ENCODE results near the gene SEPTIN3.
A peak's percentile ranks its signal among the peaks of the same experiment; 100 is the strongest.
"Not testable (repeated sequence)": the region's sequence is repeated elsewhere in the genome, so short reads cannot be mapped to it uniquely, and the experiment has no call there.

Gene SEPTIN3

GRCh38 chr22:41943661-41944209 is 25.5 kb upstream of the SEPTIN3 start:
- CTCF ChIA-PET: no interaction called here
- POLR2A ChIA-PET: no interaction called here
- TF ChIP-seq LEF1 (IDR thresholded peaks at IDR 0.05; ENCODE audit: borderline replicate concordance): no peak
- DNase-seq (ENCODE audit: extremely low spot score): no peak

GRCh38 chr22:41946629-41947423 is 22.4 kb upstream of the SEPTIN3 start, which contains the start of gene CENPM:
TSS of gene CENPM (minus strand) at chr22:41947152. CDS start at chr22:41947076, 76 bp downstream.
- POLR2A ChIA-PET: interaction anchor here (0.6 to 2.4 kb wide), 57 partner anchors 9 to 717 kb away, joined by 3 to 18 read pairs (median 4); partner anchors contain the start of genes DESI1, NDUFA6, SMDT1 and SNU13

GRCh38 chr22:41947424-41948080 is 21.7 kb upstream of the SEPTIN3 start:
- DNase-seq (ENCODE audit: extremely low spot score): no peak
- no peak for TF ChIP-seq CTBP1 (IDR thresholded peaks at IDR 0.05; ENCODE audit: borderline replicate concordance)
- TF ChIP-seq LEF1 (IDR thresholded peaks at IDR 0.05; ENCODE audit: borderline replicate concordance): no peak
- TF ChIP-seq HDGF (IDR thresholded peaks at IDR 0.05; ENCODE audit: borderline replicate concordance): no peak
- no peak for TF ChIP-seq SUZ12 (IDR thresholded peaks at IDR 0.05)
- TF ChIP-seq SP1 (IDR thresholded peaks at IDR 0.05): no peak
- no peak for TF ChIP-seq NFRKB (IDR thresholded peaks at IDR 0.05)
- peak; percentile 62 for TF ChIP-seq ZNF384 (IDR thresholded peaks at IDR 0.05)
- TF ChIP-seq PKNOX1 (IDR thresholded peaks at IDR 0.05): 0 out of 2 replicates have a peak, but pooled peaks have one; percentile 2
- no peak for TF ChIP-seq ELF4 (IDR thresholded peaks at IDR 0.05)
- ChIA-PET CTCF (interaction anchor here (0.6 to 0.9 kb wide), 4 partner anchors 13 to 250 kb away, joined by 3 to 7 read pairs (median 3); partner anchors contain the start of gene SMDT1), POLR2A (interaction anchor here (0.8 to 2.4 kb wide), 19 partner anchors 12 to 496 kb away, joined by 3 to 12 read pairs (median 6); partner anchors contain the start of genes DESI1, NDUFA6, SNU13 and SREBF2)

More at GRCh38 chr22:41946629-41947423, 22.4 kb upstream of the SEPTIN3 start, which contains the start of gene CENPM:
- TF ChIP-seq NFRKB (IDR thresholded peaks at IDR 0.05) (no peak), L3MBTL2 (conservative IDR thresholded peaks at IDR 0.05) (peak; percentile 93), FOXK2 (IDR thresholded peaks at IDR 0.05) (no peak), ARNT (IDR thresholded peaks at IDR 0.05) (no peak), CTBP1 (IDR thresholded peaks at IDR 0.05; ENCODE audit: borderline replicate concordance) (no peak), SUZ12 (IDR thresholded peaks at IDR 0.05) (no peak), PKNOX1 (IDR thresholded peaks at IDR 0.05) (peak; percentile 97), FOXM1 (IDR thresholded peaks at IDR 0.05; ENCODE audit: borderline replicate concordance) (no peak), HDGF (IDR thresholded peaks at IDR 0.05; ENCODE audit: borderline replicate concordance) (no peak), TARDBP (IDR thresholded peaks at IDR 0.05) (no peak)
- CTCF ChIA-PET: interaction anchor here (0.6 to 1.2 kb wide), 10 partner anchors 9 to 282 kb away, joined by 3 to 7 read pairs (median 3); partner anchors contain the start of gene SMDT1
- DNase-seq (ENCODE audit: extremely low spot score): peak; percentile 92

GRCh38 chr22:41948142-41948541 is 21.1 kb upstream of the SEPTIN3 start:
- TF ChIP-seq HDGF (IDR thresholded peaks at IDR 0.05; ENCODE audit: borderline replicate concordance) (no peak), FOXM1 (IDR thresholded peaks at IDR 0.05; ENCODE audit: borderline replicate concordance) (no peak), SP1 (IDR thresholded peaks at IDR 0.05) (no peak), FOXA1 (IDR thresholded peaks at IDR 0.05) (no peak), CTBP1 (IDR thresholded peaks at IDR 0.05; ENCODE audit: borderline replicate concordance) (no peak), NFRKB (IDR thresholded peaks at IDR 0.05) (no peak), ZNF384 (IDR thresholded peaks at IDR 0.05) (no peak), ELF4 (IDR thresholded peaks at IDR 0.05) (no peak), SUZ12 (IDR thresholded peaks at IDR 0.05) (no peak), TARDBP (IDR thresholded peaks at IDR 0.05) (no peak), PKNOX1 (IDR thresholded peaks at IDR 0.05) (no peak), L3MBTL2 (conservative IDR thresholded peaks at IDR 0.05) (no peak), LEF1 (IDR thresholded peaks at IDR 0.05; ENCODE audit: borderline replicate concordance) (no peak), FOXK2 (IDR thresholded peaks at IDR 0.05) (no peak), ARNT (IDR thresholded peaks at IDR 0.05) (no peak), BHLHE40 (IDR thresholded peaks at IDR 0.05; ENCODE audit: borderline replicate concordance) (no peak)
- CTCF ChIA-PET: interaction anchor here (0.6 kb wide), 1 partner anchor 62 kb away, joined by 3 read pairs; no protein-coding TSS in a partner anchor
- DNase-seq (ENCODE audit: extremely low spot score): no peak
- POLR2A ChIA-PET: interaction anchor here (1.6 to 2.4 kb wide), 3 partner anchors 20 to 496 kb away, joined by 4 to 6 read pairs (median 6); partner anchors contain the start of gene NDUFA6

GRCh38 chr22:41948928-41949296 is 20.3 kb upstream of the SEPTIN3 start:
- ChIA-PET POLR2A (interaction anchor here (1.6 kb wide), 1 partner anchor 142 kb away, joined by 4 read pairs; the partner anchor contains the start of gene NDUFA6), CTCF (interaction anchor here (0.6 kb wide), 1 partner anchor 61 kb away, joined by 3 read pairs; no protein-coding TSS in a partner anchor)
- DNase-seq (ENCODE audit: extremely low spot score): not testable (repeated sequence)
- TF ChIP-seq PKNOX1 (IDR thresholded peaks at IDR 0.05): 0 out of 2 replicates have a peak, but pooled peaks have one; percentile 7
